Hepatocyte (in vitro differentiated cells): Measurements from ENCODE around the gene IL22RA2.

Experiments
- EZH2phosphoT487 ChIP-seq: fragments of 200-600 bp; sonication (generic); IDR thresholded peaks from one replicate; pipeline ENCODE4 v1.6.1; 2018; ENCODE audit warnings: antibody characterized with exemption, mild to moderate bottlenecking, low read depth, moderate library complexity; ENCODE audit not compliant: unreplicated experiment, severe bottlenecking
- TF ChIP-seq, protein P1 (sequence below): fragments of 200-600 bp; sonication (generic); IDR thresholded peaks from 2 replicates; pipeline ENCODE4 v1.5.1; 2016; ENCODE audit warnings: antibody characterized with exemption, mild to moderate bottlenecking; ENCODE audit not compliant: poor library complexity

DNA sequence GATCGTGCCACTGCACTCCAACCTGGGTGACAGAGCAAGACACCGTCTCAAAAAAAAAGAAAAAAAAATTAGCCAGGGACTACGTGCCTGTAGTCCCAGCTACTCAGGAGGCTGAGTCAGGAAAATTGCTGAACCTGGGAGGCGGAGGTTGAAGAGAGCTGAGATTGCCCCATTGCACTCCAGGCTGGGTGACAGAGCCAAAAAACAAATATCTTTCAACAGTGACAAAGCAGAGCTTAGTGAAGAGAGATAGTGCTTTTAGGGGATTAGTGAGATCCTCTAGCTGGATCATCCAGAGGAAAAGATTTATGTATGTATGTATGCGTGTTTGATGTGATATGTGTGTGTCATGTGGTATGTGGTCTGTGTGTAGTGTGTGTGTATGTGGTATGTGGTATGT lies 56.6 kb downstream of the IL22RA2 start:
- TF ChIP-seq, protein P1, sequence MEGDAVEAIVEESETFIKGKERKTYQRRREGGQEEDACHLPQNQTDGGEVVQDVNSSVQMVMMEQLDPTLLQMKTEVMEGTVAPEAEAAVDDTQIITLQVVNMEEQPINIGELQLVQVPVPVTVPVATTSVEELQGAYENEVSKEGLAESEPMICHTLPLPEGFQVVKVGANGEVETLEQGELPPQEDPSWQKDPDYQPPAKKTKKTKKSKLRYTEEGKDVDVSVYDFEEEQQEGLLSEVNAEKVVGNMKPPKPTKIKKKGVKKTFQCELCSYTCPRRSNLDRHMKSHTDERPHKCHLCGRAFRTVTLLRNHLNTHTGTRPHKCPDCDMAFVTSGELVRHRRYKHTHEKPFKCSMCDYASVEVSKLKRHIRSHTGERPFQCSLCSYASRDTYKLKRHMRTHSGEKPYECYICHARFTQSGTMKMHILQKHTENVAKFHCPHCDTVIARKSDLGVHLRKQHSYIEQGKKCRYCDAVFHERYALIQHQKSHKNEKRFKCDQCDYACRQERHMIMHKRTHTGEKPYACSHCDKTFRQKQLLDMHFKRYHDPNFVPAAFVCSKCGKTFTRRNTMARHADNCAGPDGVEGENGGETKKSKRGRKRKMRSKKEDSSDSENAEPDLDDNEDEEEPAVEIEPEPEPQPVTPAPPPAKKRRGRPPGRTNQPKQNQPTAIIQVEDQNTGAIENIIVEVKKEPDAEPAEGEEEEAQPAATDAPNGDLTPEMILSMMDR = no peak
- TF ChIP-seq EZH2phosphoT487 = no peak
